Stimulated activated CD4-positive, alpha-beta T cell treated with anti-CD3 and anti-CD28 coated beads, Interleukin-4, amount 100 ng/mL, for 4 hours (primary cell): ENCODE data around the gene GAK.

Experiments
- DNase-seq, 2 experiments: peaks; one replicate each; pipeline ENCODE4 v3.0.0-alpha.2; 2020

The GAK gene

DNA sequence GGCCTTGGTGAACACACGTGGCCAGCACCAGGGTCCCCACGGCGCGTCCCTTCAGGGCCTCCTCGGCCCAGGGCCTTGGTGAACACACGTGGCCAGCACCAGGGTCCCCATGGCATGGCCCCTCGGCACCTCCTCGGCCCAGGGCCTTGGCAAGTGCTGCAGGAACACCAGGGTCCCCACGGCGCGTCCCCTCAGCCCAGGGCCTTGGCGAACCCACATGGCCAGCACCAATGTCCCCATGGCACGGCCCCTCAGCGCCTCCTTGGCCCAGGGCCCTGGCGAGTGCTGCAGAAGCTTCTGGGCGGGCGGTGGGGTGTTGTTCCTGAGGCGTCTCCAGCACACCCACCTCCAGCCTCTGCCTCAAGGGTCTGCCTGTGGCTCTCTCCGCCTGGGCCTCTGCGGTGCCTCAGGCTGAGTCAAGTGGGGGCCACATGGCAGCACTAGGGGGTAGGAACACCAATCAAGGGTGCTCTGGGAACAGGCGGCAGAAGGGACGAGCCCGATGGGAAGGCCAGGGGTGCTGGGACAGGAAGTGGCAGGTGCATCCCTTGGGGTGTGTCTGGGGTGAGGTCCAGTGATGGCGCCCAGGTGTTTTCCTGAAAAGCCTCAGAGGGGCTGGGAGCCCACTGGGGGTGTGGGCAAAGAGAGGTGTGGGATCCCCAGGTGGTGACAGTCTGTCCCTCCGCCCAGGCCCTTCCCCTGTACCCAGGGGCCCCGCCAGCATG, 64.4 kb downstream of the GAK start:
- DNase-seq, result no peak

DNA sequence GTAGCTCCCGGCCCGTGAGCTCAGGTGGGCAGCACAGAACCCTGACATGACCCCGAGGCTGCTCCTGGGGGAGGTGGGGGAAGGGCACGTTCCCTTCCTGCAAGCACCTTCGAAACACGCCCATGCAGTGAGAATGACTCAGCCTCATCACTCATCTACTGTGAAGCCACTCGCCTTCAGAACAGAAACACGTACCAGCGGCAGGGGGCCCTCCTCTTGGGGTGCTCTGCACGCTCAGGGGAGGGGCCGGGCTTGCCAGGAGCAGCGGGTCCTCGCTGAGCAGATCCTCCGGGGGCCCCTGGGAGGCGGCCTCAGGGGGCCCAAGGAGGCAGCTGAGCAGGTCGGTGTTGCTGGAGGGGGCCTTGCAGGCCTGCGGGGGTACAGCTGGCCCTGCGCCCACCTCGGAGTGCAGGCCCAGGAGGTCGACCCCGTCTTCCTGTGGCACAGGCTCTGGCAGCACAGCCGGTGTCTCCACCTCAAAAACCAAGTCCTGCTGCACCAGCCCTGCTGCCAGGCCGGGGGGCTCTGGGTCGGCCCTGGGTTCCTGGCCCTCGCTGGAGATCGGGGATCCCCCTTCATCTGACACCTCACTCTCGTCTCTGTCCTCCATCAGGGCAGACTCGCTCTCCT, 65.2 kb downstream of the GAK start:
- DNase-seq, result no peak

DNA sequence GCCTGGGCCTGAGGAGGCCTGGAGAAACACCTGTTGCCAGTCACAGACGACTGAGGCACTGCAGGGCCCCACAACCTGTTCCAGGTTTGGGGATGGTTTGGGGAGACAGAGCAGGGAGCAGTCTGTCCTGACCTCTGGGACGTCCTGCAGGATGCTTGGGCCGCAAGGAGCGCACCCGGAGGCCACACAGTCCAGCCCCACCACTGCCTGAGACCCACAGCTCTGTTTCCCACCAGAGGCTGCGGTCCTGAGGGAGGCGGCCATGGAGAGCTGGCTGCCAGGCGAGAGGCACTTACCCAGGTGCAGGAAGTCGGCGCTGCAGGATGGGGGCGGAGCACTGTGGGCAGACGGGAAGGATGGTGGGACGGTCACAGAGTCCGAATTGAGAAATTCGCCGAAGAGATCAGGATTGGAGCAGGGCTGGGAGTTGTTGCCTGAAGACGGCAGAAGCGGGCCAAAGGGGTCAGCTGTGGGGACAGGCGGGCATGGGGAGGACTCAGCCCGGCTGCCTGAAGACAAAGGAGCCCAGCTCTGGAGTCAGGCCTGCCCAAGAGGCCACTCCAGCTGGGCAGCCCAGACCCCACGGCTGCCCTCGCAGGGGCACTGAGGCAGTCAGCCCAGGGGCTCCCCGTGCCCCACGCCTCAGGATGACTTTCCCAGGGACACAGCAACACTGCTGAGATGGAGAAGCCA, 65.9 kb downstream of the GAK start:
- DNase-seq, result no peak

DNA sequence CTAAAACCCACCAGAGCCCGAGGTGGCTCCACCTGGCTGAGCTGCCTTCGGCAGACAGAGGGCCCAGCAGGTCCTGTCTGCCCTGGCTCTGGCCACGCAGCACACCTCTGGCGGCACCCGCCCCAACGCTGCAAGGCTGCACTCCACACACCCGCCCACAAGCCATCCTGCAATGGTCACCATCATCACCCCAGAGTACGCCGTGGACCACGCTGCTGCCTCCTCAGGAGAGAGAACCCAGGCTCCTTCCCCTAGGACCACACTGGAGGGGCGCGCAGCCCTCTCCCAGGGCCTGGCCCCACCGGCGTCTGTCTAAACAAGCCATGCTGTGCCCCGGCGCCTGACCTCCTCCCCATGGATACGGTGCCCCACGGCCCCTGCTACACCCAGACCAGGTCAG, 66.5 kb downstream of the GAK start:
- no peak for DNase-seq

DNA sequence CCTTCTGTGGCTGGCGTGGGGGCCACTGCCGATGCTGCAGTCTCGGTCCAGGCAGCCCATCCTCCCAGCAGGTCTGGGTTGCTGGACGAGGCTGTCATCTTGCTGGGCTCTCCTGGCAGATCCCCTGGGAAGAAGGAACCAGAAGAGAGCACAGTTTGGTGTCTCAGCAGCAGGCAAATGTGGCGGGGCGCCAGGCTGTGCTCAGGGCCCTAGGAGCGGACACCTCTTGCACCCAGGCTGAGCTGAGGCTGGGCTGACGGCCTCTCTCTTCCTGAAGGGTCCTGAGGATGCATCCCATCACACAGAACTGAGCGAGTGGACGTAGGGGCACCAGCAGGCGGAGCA, 67.0 kb downstream of the GAK start:
- DNase-seq, result no peak

DNA sequence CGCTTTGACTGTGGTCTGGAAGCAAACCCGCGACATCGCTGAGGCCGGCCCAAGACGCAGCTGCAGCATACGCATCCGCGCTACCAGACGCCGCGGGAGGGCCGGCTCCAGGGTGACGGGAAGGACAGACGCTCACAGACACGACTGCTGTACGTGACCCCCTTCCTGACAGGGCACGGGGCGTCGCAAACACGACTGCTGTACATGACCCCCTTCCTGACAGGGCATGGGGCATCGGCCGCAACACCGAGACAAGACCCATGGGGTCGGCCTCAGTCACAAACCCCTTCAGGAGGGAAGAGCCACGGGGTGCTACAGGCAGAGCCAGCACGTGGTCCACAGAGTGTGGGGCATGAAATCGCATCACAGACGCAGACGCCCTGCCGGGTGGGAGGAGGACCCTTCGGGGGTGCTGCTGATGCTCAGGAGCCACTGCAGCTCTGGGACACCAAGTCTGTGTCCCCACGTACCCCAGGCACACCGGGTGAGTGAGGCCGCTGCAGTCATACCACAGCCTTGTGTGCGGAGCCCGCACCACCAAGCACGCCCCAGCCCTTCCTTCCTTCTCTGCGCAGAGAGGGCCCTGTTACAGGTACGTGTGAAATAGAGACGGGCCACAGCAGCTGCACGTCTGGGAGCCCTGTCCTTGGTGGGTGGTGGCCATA, 67.5 kb downstream of the GAK start:
- no peak for DNase-seq

DNA sequence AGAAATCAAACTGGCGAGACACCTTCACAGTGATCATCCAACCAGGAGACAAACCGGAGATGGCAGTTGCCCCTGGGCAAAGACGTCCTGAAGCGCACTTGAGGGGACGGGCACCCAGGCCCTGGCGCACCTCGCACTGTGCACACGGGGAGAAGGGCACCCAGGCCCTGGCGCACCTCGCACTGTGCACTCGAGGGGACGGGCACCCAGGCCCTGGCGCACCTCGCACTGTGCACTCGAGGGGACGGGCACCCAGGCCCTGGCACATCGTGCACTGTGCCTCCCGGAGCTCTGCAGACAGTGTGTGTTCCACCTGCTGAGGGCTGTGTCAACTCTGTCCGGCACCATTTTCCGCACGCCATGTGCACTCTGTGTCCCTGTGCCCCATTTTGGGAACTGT, 71.6 kb downstream of the GAK start:
- DNase-seq, result no peak

DNA sequence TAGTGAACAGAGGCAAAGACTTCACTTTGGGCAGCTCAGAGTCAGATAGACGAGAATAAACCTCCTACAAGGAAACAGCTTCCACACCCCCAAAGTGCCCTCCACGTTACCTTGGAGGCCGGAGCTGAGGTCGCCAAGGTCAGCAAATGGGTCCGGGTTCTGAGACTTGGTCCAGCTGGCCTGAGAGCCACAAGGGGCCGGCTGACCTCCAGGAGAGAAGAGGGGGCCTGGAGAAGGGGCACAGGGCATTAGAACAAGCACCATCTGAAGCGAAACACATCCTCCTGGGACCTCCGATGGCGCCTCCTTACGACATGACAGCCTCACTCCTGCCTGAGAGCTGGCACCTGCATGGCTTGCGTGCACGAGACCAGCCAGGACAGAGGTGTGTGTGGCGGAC, 72.6 kb downstream of the GAK start:
- DNase-seq, result no peak

DNA sequence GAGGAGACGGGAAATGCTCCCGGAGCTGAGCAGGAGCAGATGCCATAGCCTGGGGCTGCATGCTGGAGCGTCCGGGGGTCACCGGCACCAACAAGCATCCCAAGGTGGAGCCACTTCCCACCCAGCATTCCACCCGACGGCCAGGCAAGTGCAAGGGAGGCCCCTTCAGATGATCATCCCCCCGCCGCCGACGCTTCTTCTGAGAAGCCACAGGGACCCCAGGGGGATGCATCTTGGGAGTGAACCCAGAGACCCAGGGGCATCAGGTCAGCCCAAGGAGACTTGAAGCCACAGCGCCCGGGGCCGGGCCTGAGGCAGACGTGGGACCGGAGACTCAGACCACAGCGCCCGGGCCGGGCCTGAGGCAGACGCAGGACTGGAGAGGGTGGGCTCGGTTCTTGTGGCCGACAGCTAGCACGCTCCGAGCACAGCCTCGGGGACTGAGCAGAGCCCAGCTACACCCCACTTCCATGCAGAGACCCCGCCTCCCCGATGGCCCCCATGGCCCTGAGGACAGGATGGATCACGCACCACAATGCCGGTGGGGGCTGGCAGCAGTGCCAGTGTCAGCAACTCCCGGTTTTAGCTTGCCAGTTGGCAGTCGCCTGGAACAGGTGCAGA, 73.2 kb downstream of the GAK start:
- no peak for DNase-seq

DNA sequence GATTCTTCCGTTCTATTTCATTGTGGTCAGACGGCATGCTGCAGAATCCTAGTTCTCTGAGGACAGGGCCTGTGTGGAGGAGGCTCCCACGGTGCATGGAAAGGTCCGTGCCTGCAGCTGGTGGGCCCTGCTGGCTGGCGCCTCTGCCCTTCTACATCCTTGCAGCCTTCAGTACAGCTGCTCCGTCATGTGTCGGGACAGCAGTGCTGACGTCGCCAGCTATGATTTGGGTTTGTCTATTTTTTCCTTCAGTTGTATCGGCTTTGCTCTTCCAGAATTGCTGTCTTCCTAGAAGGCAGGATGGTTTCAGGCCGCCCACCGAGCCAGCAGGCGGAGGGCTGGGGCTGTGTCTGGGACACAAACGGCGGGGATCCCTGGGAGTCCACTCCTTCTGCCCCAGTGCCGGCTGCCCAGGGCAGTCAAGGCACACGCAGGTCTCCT, 74.1 kb downstream of the GAK start:
- no peak for DNase-seq

DNA sequence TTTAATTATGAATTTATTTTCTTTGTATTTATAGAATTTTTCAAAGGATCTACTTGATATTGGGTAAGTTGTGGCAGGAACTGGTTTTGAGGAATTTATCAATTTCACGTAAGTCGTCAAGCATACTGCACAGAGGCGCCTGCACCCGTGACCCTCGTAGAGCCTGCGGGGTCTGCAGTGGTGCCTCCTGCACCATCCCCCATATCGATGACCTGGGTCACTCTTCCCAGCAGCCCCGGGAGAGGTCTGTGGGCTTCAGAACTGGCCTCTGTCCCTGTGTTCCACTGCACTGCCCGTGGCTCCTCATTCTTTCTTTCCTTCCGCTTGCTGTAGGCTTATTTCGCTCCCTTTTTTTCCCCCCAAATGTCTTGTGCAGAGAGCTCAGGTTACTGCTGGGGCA, 74.7 kb downstream of the GAK start:
- DNase-seq, result no peak

DNA sequence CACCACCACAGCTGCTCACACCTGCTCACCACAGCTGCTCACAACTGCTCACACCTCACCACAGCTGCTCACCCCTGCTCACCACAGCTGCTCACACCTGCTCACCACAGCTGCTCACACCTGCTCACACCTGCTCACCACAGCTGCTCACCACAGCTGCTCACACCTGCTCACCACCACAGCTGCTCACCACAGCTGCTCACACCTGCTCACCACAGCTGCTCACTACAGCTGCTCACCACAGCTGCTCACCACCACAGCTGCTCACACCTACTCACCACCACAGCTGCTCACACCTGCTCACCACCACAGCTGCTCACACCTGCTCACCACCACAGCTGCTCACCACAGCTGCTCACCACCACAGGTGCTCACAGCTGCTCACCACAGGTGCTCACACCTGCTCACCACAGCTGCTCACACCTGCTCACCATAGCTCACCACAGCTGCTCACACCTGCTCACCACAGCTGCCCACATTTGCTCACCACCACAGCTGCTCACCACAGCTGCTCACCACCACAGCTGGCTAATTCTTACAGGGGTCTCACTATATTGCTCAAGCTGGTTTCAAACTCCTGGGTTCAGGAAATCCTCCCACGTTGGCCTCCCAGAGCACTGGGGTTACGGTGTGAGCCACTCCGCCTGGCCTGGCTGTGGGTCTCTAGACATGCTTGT, 75.8 kb downstream of the GAK start:
- DNase-seq, result no peak

DNA sequence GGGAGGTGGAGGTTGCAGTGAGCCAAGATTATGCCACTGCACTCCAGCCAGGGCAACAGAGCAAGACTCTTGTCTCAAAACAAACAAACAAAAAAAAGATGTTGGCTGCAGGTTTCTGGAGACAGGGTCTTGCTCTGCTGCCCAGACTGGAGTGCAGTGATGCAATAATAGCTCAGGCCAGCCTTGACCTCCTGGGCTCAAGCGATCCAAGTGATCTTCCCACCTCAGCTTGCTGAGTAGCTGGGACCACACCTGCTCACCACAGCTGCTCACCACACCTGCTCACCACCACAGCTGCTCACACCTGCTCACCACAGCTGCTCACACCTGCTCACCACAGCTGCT, 76.3 kb downstream of the GAK start:
- DNase-seq, result no peak

DNA sequence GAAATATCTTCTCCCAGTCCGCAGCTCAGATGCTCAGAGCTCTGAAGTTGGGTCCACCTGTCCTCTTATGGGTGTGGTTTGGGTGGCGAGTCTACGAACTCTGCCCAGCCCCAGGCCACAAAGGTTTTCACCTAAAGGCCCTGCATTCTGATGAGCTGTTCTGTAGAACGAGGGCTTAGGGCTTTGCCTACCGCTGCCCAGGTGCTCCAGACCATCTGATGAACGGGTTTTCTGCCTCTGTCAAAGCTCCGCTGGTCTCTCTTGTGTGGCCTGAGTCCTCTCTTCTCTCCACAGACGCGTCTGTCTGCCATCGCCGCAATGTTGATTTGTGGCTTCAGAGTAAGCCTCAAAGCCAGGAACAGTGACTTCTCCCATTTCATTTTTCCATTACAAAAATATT, 77.8 kb downstream of the GAK start:
- no peak for DNase-seq

DNA sequence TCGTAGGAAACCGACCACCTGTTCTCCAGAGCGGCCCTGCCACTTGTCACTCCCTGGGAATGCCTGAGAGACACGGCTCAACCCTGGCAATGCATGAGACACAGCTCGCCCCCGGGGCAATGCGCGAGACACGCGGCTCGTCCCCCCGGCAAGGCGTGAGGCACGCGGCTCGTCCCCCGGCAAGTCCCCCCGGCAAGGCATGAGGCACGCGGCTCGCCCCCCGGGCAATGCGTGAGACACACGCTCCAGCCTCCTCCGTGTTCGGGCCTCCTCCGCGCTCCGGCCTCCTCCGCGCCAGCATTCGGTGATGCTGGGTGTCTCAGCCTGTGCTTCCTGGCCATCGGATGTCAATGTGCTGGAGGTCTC, 78.7 kb downstream of the GAK start:
- no peak for DNase-seq

DNA sequence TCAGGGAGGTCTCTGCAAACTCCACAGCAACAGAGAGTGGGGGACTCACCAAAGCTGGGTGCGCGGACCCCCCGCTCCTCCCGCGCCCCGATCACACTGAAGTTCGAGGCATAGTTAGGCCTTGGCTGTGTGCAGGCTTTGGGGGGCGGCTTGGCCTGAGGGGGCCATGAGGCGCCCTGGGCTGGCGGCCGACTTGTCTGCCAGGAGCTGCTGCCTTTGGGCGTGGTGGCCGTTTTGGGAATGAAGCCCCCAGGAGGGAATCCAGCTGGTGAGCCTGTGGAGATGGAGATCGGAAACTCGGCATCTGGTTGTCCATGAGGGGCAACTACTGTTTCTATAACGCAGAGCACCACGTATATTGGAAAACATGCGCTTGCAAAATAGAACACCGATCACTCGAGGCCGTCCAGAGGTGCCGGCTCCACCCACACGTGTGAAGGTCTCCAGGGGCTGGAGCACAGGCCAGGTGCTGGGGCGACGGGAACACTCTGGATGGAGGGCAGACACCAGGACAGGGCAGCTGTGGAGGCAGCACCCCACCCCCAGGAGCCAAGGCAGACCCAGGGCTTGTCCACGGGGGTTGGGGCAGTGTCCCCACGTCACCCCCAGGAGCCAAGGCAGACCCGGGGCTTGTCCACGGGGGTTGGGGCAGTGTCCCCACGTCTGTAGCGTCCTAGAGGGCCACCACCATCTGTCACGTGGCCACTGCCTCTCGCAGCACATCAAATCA, 80.2 kb downstream of the GAK start:
- DNase-seq, result no peak

DNA sequence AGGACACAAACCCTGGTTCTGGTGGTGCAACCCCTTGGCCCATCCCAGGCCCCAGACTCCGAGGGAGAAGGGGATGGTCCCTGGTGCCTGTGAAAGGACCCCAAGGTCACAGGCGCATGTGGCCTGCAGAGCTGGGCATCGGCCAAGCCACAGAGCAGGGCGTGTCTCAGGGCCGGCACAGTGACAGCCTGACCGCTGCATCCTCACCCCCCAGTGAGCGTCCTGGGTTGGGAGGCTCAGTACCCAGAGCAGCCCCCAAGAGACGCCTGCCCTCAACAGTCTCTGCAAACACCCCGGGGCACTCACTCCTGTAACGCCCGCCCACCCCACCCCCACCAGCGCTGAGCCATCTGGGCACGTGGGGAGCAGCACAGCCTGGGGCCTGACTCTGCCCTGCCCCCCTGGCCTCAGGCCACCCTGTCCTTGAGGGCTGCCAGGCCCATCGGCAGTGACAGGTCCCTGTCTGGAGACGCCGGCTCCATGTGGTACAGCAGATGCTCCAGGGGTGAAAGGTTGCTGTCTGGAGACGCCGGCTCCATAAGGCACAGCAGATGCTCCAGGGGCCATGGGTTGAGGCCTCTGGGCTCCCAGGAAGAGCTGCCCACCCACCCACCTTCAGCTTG, 81.7 kb downstream of the GAK start:
- DNase-seq, result no peak

DNA sequence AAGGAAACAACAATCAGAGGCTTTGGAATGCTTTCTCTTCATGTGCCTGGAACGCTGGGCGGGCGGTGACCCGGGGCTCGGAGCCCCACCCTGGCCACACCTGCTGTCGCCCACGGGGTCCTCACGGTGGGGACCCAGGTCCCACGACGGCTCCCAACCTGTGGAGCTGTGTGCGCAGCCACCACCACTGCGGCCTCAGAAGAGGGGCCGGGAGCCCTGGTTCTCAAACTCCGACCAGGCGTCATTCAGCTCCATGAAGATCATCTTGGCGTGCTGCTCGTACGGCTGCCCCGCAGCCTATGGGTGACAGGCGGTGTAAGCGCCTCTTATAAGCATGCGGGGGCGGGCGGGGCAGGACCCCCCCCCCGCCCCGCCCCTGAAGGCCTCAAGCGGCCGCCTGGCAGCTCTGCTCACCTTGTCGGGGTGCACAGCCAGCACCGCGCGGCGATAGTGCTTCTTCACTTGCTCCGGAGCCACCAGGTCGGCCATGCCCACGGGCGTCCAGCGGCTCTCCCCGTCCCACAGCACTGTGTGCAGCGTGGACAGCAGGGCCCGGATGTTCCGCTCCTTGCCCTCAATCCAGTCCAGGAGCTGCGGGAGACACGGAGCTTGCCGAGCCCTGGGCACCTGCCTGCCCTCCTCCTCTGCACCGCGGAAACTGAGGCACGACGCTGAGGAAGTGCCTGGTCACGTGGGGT, 82.5 kb downstream of the GAK start:
- DNase-seq, result no peak

DNA sequence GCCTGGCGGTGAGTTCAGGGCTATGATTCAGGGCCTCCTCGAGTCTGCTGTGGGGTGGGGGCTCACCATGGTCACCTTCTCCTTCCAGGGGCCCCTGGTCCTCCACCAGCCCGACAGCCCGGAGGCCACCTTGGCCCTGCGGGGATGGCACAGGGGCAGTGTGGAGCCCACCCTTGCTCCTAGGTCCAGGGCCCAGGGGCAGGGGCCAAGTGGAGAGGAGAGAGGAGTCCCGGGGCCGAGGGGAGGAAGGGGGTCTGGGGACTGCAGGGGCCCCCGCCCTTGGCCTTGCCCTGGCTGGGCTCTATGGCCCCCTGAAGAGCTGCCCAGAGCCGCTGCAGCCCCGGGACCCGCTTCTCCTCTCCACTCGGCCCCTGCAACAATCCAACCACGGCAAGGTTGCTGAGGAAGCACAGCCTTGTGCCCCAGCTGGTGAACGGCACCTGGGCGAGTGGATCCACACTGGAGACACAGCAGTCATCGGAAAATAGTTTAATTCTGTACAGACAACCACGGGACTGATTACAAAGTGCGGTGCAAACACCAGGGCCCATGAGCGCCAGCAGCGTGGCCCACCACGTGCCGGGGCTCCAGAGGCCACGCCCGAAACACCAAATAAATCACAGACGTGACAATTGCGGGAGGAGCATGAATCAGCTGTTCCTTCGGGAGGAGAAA, 83.2 kb downstream of the GAK start:
- DNase-seq, result no peak

DNA sequence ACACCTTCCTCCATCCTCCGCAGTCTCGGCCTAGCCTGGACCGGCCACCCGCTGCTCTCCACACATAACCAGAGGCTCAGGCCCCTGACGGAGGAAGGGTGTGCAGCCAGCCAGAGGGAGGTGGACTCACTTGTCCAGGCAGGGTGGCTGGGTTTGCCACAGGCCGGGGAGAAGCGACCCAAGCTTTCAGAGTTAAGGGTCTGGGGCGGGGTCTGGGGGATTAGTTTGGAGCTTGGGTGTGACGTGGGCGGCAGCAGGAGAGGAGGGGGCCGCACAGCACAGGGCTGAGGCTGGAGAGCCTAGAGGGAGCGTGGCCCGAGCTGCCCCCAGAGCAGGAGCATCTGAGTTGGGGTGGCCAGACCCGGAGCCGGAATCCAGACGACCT, 83.8 kb downstream of the GAK start:
- DNase-seq, result no peak

DNA sequence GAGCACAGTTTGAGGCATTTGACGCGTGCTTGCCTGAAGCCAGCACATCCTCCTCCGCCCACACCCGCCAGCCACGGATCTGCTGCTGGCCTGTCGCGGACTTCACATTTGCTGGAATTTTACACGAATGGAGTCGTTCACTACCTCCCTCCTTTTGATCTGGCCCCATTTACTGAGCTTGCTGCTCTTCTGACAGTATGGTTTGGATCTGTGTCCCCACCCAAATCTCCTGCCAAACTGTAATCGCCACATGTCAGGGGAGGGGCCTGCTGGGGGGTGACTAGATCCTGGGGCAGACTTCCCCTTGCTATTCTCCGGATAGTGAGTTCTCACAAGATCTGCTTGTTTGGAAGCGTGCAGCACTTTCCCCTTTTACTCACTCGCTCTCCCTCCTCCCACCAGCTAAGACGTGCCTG, 86.3 kb downstream of the GAK start:
- no peak for DNase-seq
